H9 (cell line): ENCODE measurements around the gene F5. TPM values are rescaled to one million over a fixed set of nuclear protein-coding genes. Genes with fewer than 3 reads are reported as not detected.

ENCODE experiments used
- DNase-seq: peaks from one replicate; pipeline ENCODE4 v3.0.0-alpha.2; 2017
- H2AFZ ChIP-seq: one replicate; pipeline ENCODE4 v1.6.1; 2013; ENCODE audit warnings: mild to moderate bottlenecking, low read length, control low read depth, moderate library complexity
- H2AK5ac ChIP-seq: 2 replicates; pipeline ENCODE4 v1.6.1; 2013; ENCODE audit warnings: low read length, control low read depth, mixed read lengths; ENCODE audit not compliant: insufficient read length
- H2BK120ac ChIP-seq: one replicate; pipeline ENCODE4 v1.6.1; 2013; ENCODE audit warnings: low read depth, mild to moderate bottlenecking, low read length, control low read depth, inconsistent platforms; ENCODE audit not compliant: poor library complexity, severe bottlenecking
- H2BK12ac ChIP-seq: 2 replicates; pipeline ENCODE4 v1.6.1; 2013; ENCODE audit warnings: low read length, control low read depth, mixed read lengths, low read depth; ENCODE audit not compliant: insufficient read length
- H2BK15ac ChIP-seq: 2 replicates; pipeline ENCODE4 v1.6.1; 2013; ENCODE audit warnings: low read depth, low read length, control low read depth
- H2BK20ac ChIP-seq: one replicate; pipeline ENCODE4 v1.6.1; 2013; ENCODE audit warnings: low read depth, mild to moderate bottlenecking, low read length, control low read depth, inconsistent platforms; ENCODE audit not compliant: poor library complexity, severe bottlenecking
- H2BK5ac ChIP-seq: 2 replicates; pipeline ENCODE4 v1.6.1; 2013; ENCODE audit warnings: low read length, control low read depth, mixed read lengths; ENCODE audit not compliant: insufficient read length
- H3K14ac ChIP-seq: 2 replicates; pipeline ENCODE4 v1.6.1; 2013; ENCODE audit warnings: low read length, control low read depth; ENCODE audit not compliant: insufficient read depth
- H3K18ac ChIP-seq: 2 replicates; pipeline ENCODE4 v1.6.1; 2013; ENCODE audit warnings: low read depth, mild to moderate bottlenecking, mixed read lengths, low read length, control low read depth; ENCODE audit not compliant: insufficient read length
- H3K23ac ChIP-seq: 2 replicates; pipeline ENCODE4 v1.6.1; 2013; ENCODE audit warnings: low read length, control low read depth, mixed read lengths, low read depth; ENCODE audit not compliant: insufficient read length
- H3K23me2 ChIP-seq: 2 replicates; pipeline ENCODE4 v1.6.1; 2013; ENCODE audit warnings: low read depth, mild to moderate bottlenecking, mixed read lengths, low read length, control low read depth; ENCODE audit not compliant: insufficient read length, poor library complexity, severe bottlenecking
- H3K27ac ChIP-seq: 2 replicates; pipeline ENCODE4 v1.5.1; 2013; ENCODE audit warnings: low read length, control low read depth, mixed read lengths, low read depth; ENCODE audit not compliant: insufficient read length
- H3K27me3 ChIP-seq: 2 replicates; pipeline ENCODE4 v1.6.1; 2013; ENCODE audit warnings: low read length, control low read depth, inconsistent platforms; ENCODE audit not compliant: insufficient read depth
- H3K4ac ChIP-seq: 2 replicates; pipeline ENCODE4 v1.6.1; 2013; ENCODE audit warnings: low read depth, mild to moderate bottlenecking, control low read depth, inconsistent platforms, low read length, moderate library complexity
- H3K4me1 ChIP-seq: 2 replicates; pipeline ENCODE4 v1.6.1; 2013; ENCODE audit warnings: low read length, control low read depth, inconsistent platforms; ENCODE audit not compliant: insufficient read depth
- H3K4me2 ChIP-seq: 2 replicates; pipeline ENCODE4 v1.6.1; 2013; ENCODE audit warnings: low read length, control low read depth, mixed read lengths; ENCODE audit not compliant: insufficient read length, insufficient read depth
- H3K56ac ChIP-seq: 2 replicates; pipeline ENCODE4 v1.6.1; 2013; ENCODE audit warnings: low read depth, mild to moderate bottlenecking, mixed read lengths, low read length, control low read depth; ENCODE audit not compliant: insufficient read length
- H3K79me1 ChIP-seq: 2 replicates; pipeline ENCODE4 v1.6.1; 2013; ENCODE audit warnings: low read depth, mild to moderate bottlenecking, moderate library complexity, low read length, control low read depth, inconsistent platforms; ENCODE audit not compliant: insufficient read depth, poor library complexity, severe bottlenecking
- H3K79me2 ChIP-seq: 2 replicates; pipeline ENCODE4 v1.6.1; 2013; ENCODE audit warnings: low read length, control low read depth, inconsistent platforms; ENCODE audit not compliant: insufficient read depth
- H3K9ac ChIP-seq: 2 replicates; pipeline ENCODE4 v1.6.1; 2013; ENCODE audit warnings: low read length, control low read depth, mixed read lengths; ENCODE audit not compliant: insufficient read length; ENCODE audit errors: extremely low read depth
- H3K9me3 ChIP-seq: one replicate; pipeline ENCODE4 v1.6.1; 2013; ENCODE audit warnings: low read depth, low read length, inconsistent platforms; ENCODE audit not compliant: control insufficient read depth
- H3T11ph ChIP-seq: one replicate; pipeline ENCODE4 v1.6.1; 2013; ENCODE audit warnings: mild to moderate bottlenecking, low read length, control low read depth, inconsistent platforms
- H4K20me1 ChIP-seq: one replicate; pipeline ENCODE4 v1.6.1; 2013; ENCODE audit not compliant: control insufficient read depth, insufficient read length, insufficient read depth
- H4K5ac ChIP-seq: 2 replicates; pipeline ENCODE4 v1.6.1; 2013; ENCODE audit warnings: low read depth, mild to moderate bottlenecking, mixed read lengths, low read length, control low read depth; ENCODE audit not compliant: insufficient read length
- H4K8ac ChIP-seq: replicated peaks from 2 replicates; pipeline ENCODE4 v1.6.1; 2013; ENCODE audit warnings: low read length, control low read depth, mixed read lengths, low read depth; ENCODE audit not compliant: insufficient read length
- H4K91ac ChIP-seq: 2 replicates; pipeline ENCODE4 v1.6.1; 2013; ENCODE audit warnings: low read depth, mild to moderate bottlenecking, moderate library complexity, mixed read lengths, low read length, control low read depth; ENCODE audit not compliant: insufficient read length
- H3K27ac Mint-ChIP-seq, 3 experiments: 2 replicates in 2 of 3; 3 replicates in 1 of 3; pipeline ENCODE4 v1.8.0; 2020 to 2021; ENCODE audit warnings: mixed read lengths in 3 of 3, mild to moderate bottlenecking in 1 of 3, moderate library complexity in 1 of 3
- H3K27me3 Mint-ChIP-seq: 2 replicates; pipeline ENCODE4 v1.8.0; 2021; ENCODE audit warnings: low read depth, mild to moderate bottlenecking, moderate library complexity, mixed read lengths
- H3K36me3 Mint-ChIP-seq, 3 experiments: 2 replicates in 2 of 3; 3 replicates in 1 of 3; pipeline ENCODE4 v1.8.0; 2020 to 2021; ENCODE audit warnings: low read depth in 3 of 3, mixed read lengths in 3 of 3; ENCODE audit not compliant: insufficient read depth in 1 of 3
- H3K4me1 Mint-ChIP-seq, 2 experiments: 2 replicates each; pipeline ENCODE4 v1.8.0; 2020; ENCODE audit warnings: mixed read lengths in 2 of 2
- H3K4me3 Mint-ChIP-seq, 2 experiments: 2 replicates in 1 of 2; 3 replicates in 1 of 2; pipeline ENCODE4 v1.8.0; 2020 to 2021; ENCODE audit warnings: mild to moderate bottlenecking in 2 of 2, mixed read lengths in 2 of 2, moderate library complexity in 1 of 2
- H3K9me3 Mint-ChIP-seq, 2 experiments: 2 replicates in 1 of 2; 3 replicates in 1 of 2; pipeline ENCODE4 v1.8.0; 2020; ENCODE audit warnings: mild to moderate bottlenecking in 2 of 2, mixed read lengths in 2 of 2, moderate library complexity in 1 of 2
- CTCF ChIP-seq: fragments of 200-600 bp; sonication (generic); conservative IDR thresholded peaks from 3 replicates; pipeline ENCODE4 v1.8.0; 2021; ENCODE audit warnings: antibody characterized with exemption, mild to moderate bottlenecking
- WGBS: extraction: QIAGEN DNeasy Blood & Tissue Kit; methylation state at CpG from one replicate; pipeline ENCODE4 v1.1.7; 2013; ENCODE audit warnings: missing lambda C conversion rate, low lambda C conversion rate, mixed read lengths; ENCODE audit not compliant: insufficient read length; ENCODE audit errors: extremely low coverage; 5-methylcytosine and 5-hydroxymethylcytosine counted together
- total RNA-seq: library from RNA; stranded (reverse); gene quantifications from 2 replicates; pipeline ENCODE4 v1.2.1, GENCODE V29; 2021

The F5 gene
- total RNA-seq, 1 experiment from 2014 or later = 0.04 TPM

GRCh38 chr1:169568497-169568896 is 17.8 kb downstream of the F5 start:
- Histone ChIP-seq H3T11ph (no peak overlapping the region), H3K79me1 (no peaks in the 10 kb centered on the region), H2BK12ac (no peak overlapping the region), H4K91ac (no peak overlapping the region), H3K4me2 (no peak overlapping the region), H3K56ac (no peak overlapping the region), H3K27ac (no peak overlapping the region), H3K23me2 (no peaks in the 10 kb centered on the region), H2AFZ (no peak overlapping the region), H2BK5ac (no peak overlapping the region), H2BK20ac (no peak overlapping the region), H3K23ac (no peak overlapping the region), H3K79me2 (no peaks in the 10 kb centered on the region), H3K4ac (no peak overlapping the region), H3K27me3 (no peaks in the 10 kb centered on the region), H4K8ac (no peak overlapping the region), H3K18ac (no peak overlapping the region), H3K9me3 (no peaks in the 10 kb centered on the region), H4K5ac (no peak overlapping the region), H2BK120ac (no peak overlapping the region), H2BK15ac (no peak overlapping the region), H2AK5ac (no peak overlapping the region), H4K20me1 (no peaks in the 10 kb centered on the region), H3K14ac (no peak overlapping the region), H3K4me1 (no peaks in the 10 kb centered on the region), H3K9ac (no peak overlapping the region)
- Mint-ChIP-seq H3K27ac (no peak overlapping the region), H3K9me3 (peaks cover 6 to 9% of the 10 kb centered on the region in 2 experiments; a peak in 3 of 5 replicates), H3K36me3 (peaks cover 0 to 4% (median 0%) of the 10 kb centered on the region in 3 experiments; a peak in 1 of 7 replicates), H3K4me3 (no peak overlapping the region), H3K27me3 (peaks cover 8% of the 10 kb centered on the region), H3K4me1 (no peaks in the 10 kb centered on the region)
- TF ChIP-seq CTCF = no peak
- DNase-seq = no peak
- no CpG with 5 or more reads among the region's 1 CpG for WGBS
